ENCODE results near the gene SEPTIN1. TPM values are rescaled to one million over a fixed set of nuclear protein-coding genes. Genes with fewer than 3 reads are reported as not detected.

The SEPTIN1 gene
- total and polyA plus RNA-seq, 2 of the 13 experiments (the other 11 are each of a cell fraction or from before 2014, with no cell fraction given) = 0.18 to 0.67 TPM

GRCh38 chr16:30406795-30407101 is 24.4 kb upstream of the SEPTIN1 start (continued):
- TF ChIP-seq ZBTB33 (CRISPR knock-in tag; IDR thresholded peaks at IDR 0.05) (peak; percentile 79; the same call in 1 of the 2 replicates), ZBTB38 (CRISPR knock-in tag; IDR thresholded peaks at IDR 0.05) (0 out of 2 replicates have a peak, but pooled peaks have one; percentile 56)

- peak; percentile 97 for DNase-seq (ENCODE audit: low spot score)
- TF ChIP-seq ZNF383 (CRISPR knock-in tag; IDR thresholded peaks at IDR 0.05; ENCODE audit: borderline replicate concordance) = no peak
- 0 out of 2 replicates have a peak, but pooled peaks have one; percentile 11 for TF ChIP-seq THAP7 (CRISPR knock-in tag; IDR thresholded peaks at IDR 0.05)
- TF ChIP-seq EP300 (IDR thresholded peaks at IDR 0.05; ENCODE audit: low read depth in 2 of 2, low read length in 2 of 2) = peak; percentile 33 to 77; a peak in 2 of 4 replicates
- TF ChIP-seq EP300 (CRISPR knock-in tag; IDR thresholded peaks at IDR 0.05; ENCODE audit: borderline replicate concordance) = peak; percentile 40; the same call in 1 of the 2 replicates
- no peak for TF ChIP-seq ZFP62 (CRISPR knock-in tag; IDR thresholded peaks at IDR 0.05)
- TF ChIP-seq NFE2L1 (CRISPR knock-in tag; IDR thresholded peaks at IDR 0.05; ENCODE audit: borderline replicate concordance) = no peak
- TF ChIP-seq ZNF503 (CRISPR knock-in tag; IDR thresholded peaks at IDR 0.05) = peak; percentile 20; the same call in 1 of the 2 replicates
- no peak for TF ChIP-seq TRAFD1 (CRISPR knock-in tag; IDR thresholded peaks at IDR 0.05; ENCODE audit: borderline replicate concordance)
- no peak for TF ChIP-seq KLF15 (CRISPR knock-in tag; IDR thresholded peaks at IDR 0.05; ENCODE audit: borderline replicate concordance)
- no peak for TF ChIP-seq ZSCAN22 (CRISPR knock-in tag; IDR thresholded peaks at IDR 0.05)
- no peak for TF ChIP-seq ZNF569 (CRISPR knock-in tag; IDR thresholded peaks at IDR 0.05; ENCODE audit: borderline replicate concordance)
- no peak; the same call in 1 of the 2 replicates for TF ChIP-seq TFDP1 (CRISPR knock-in tag; IDR thresholded peaks at IDR 0.05; ENCODE audit: borderline replicate concordance)
Measured at GRCh38 chr16:30401768-30402425, 19.5 kb upstream of the SEPTIN1 start.

More at GRCh38 chr16:30401768-30402425, 19.5 kb upstream of the SEPTIN1 start:
- ChIA-PET CTCF (ENCODE audit: low intra/inter-chr PET ratio, low total read pairs) (no interaction called here), POLR2A (interaction anchor here (0.6 to 3.3 kb wide), 9 partner anchors 8 to 199 kb away, joined by 3 to 14 read pairs (median 4); partner anchors contain the start of genes CD2BP2, DCTPP1 and TBC1D10B)
- peak; percentile 77 for ATAC-seq
- peak overlapping the region; percentile 84 for H3K4me2 ChIP-seq (ENCODE audit: low read depth, low read length)
- FAIRE-seq = peak; percentile 77
- no TSS peak for BruUV-seq (replicated peaks)
- H3K27ac ChIP-seq (ENCODE audit: extremely low read length, insufficient read depth, low read length) = peak overlapping the region; percentile 87
- H3K4me3 ChIP-seq (replicated peaks in 1 of 3; ENCODE audit: insufficient read depth in 1 of 3, low read depth in 2 of 3, low read length in 3 of 3) = peak overlapping the region in 1 of 3 experiments; percentile 3; a peak in 2 of 6 replicates
- in situ Hi-C loops (cut with HindIII; ENCODE audit: extremely low pct_ligation_motif_present, low pct_unique_long_range_greater_than_20kb) = no loop called here
- peak overlapping the region; percentile 52 for H3K9ac ChIP-seq (ENCODE audit: insufficient read depth, low read depth, low read length)
- H2AFZ ChIP-seq (ENCODE audit: low read length) = no peak overlapping the region
- 31% methylated on average over 8 of the region's 8 CpGs for WGBS (ENCODE audit: low lambda C conversion rate)
- intact Hi-C loops (cut with micrococcal nuclease; ENCODE audit: unreplicated experiment) = no loop called here
- H3K27me3 ChIP-seq (ENCODE audit: control insufficient read depth in 1 of 2, insufficient read depth in 2 of 2, low read length in 2 of 2) = no peaks in the 10 kb centered on the region
- H3K36me3 ChIP-seq (replicated peaks in 1 of 2; ENCODE audit: control insufficient read depth in 1 of 2, insufficient read depth in 2 of 2, low read length in 2 of 2) = peaks cover 3 to 17% of the 10 kb centered on the region in 2 experiments; a peak in 4 of 5 replicates
- no peaks in the 10 kb centered on the region for H4K20me1 ChIP-seq (ENCODE audit: insufficient read depth, low read length)
- H3K79me2 ChIP-seq (ENCODE audit: insufficient read depth, low read length) = peaks cover 6% of the 10 kb centered on the region
- peaks cover 46% of the 10 kb centered on the region for H3K4me1 ChIP-seq (ENCODE audit: insufficient read depth, low read length)
- H3K9me3 ChIP-seq (ENCODE audit: low read length) = no peaks in the 10 kb centered on the region
